Osteoblast (primary cell): ENCODE data around the gene MS4A12. TPM values are rescaled to one million over a fixed set of nuclear protein-coding genes. Genes with fewer than 3 reads are reported as not detected.

Experiments used
- DNase-seq: peaks from one replicate; pipeline ENCODE4 v3.0.0; 2011; ENCODE audit warnings: low spot score, mixed read lengths; ENCODE audit not compliant: insufficient read length; ENCODE audit errors: missing footprints
- H2AFZ ChIP-seq: 2 replicates; pipeline ENCODE4 v1.6.0; 2011; ENCODE audit warnings: mild to moderate bottlenecking, low read length
- H3K27ac ChIP-seq: 2 replicates; pipeline ENCODE4 v1.5.1; 2011; ENCODE audit warnings: mild to moderate bottlenecking, low read depth, low read length, moderate library complexity
- H3K27me3 ChIP-seq: 2 replicates; pipeline ENCODE4 v1.6.0; 2012; ENCODE audit warnings: mild to moderate bottlenecking, control low read depth, inconsistent platforms, low read length, moderate library complexity; ENCODE audit not compliant: insufficient read depth
- H3K36me3 ChIP-seq: 2 replicates; pipeline ENCODE4 v1.5.1; 2011; ENCODE audit warnings: mild to moderate bottlenecking, low read length, control low read depth, moderate library complexity; ENCODE audit not compliant: insufficient read depth
- H3K4me1 ChIP-seq: 2 replicates; pipeline ENCODE4 v1.5.1; 2011; ENCODE audit warnings: mild to moderate bottlenecking, low read length, control low read depth, moderate library complexity; ENCODE audit not compliant: insufficient read depth
- H3K4me2 ChIP-seq: 2 replicates; pipeline ENCODE4 v1.6.0; 2011; ENCODE audit warnings: mild to moderate bottlenecking, low read length; ENCODE audit not compliant: insufficient read depth
- H3K4me3 ChIP-seq: fragments of 200-600 bp; sonication (generic); 3 replicates; pipeline ENCODE4 v1.5.1; 2012; ENCODE audit warnings: mild to moderate bottlenecking, low read length, inconsistent platforms; ENCODE audit not compliant: insufficient read depth
- H3K79me2 ChIP-seq: 2 replicates; pipeline ENCODE4 v1.6.0; 2012; ENCODE audit warnings: mild to moderate bottlenecking, low read length, control low read depth, inconsistent platforms; ENCODE audit not compliant: insufficient read depth
- H3K9me3 ChIP-seq: 2 replicates; pipeline ENCODE4 v1.5.1; 2011; ENCODE audit warnings: low read depth, low read length, control low read depth
- H4K20me1 ChIP-seq: 2 replicates; pipeline ENCODE4 v1.6.0; 2012; ENCODE audit warnings: mild to moderate bottlenecking, low read length, control low read depth; ENCODE audit not compliant: insufficient read depth
- total RNA-seq: library from RNA; depleted of rRNA; stranded (reverse); fragments of >200 nt; gene quantifications from 2 replicates; pipeline ENCODE4 v1.2.3, GENCODE V29; 2012
- TF ChIP-seq, protein P1 (sequence below): IDR thresholded peaks from 2 replicates; pipeline ENCODE4 v1.5.1; 2011; ENCODE audit warnings: mild to moderate bottlenecking, low read depth, low read length, moderate library complexity; ENCODE audit errors: extremely low read depth

Gene MS4A12
- total RNA-seq, 1 donor = not detected

GRCh38 chr11:60485987-60486386 lies 6.6 kb upstream of the MS4A12 start:
- H3K4me2 ChIP-seq = no peak overlapping the region
- no peaks in the 10 kb centered on the region for H3K36me3 ChIP-seq
- TF ChIP-seq, protein P1, sequence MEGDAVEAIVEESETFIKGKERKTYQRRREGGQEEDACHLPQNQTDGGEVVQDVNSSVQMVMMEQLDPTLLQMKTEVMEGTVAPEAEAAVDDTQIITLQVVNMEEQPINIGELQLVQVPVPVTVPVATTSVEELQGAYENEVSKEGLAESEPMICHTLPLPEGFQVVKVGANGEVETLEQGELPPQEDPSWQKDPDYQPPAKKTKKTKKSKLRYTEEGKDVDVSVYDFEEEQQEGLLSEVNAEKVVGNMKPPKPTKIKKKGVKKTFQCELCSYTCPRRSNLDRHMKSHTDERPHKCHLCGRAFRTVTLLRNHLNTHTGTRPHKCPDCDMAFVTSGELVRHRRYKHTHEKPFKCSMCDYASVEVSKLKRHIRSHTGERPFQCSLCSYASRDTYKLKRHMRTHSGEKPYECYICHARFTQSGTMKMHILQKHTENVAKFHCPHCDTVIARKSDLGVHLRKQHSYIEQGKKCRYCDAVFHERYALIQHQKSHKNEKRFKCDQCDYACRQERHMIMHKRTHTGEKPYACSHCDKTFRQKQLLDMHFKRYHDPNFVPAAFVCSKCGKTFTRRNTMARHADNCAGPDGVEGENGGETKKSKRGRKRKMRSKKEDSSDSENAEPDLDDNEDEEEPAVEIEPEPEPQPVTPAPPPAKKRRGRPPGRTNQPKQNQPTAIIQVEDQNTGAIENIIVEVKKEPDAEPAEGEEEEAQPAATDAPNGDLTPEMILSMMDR = no peak
- H3K9me3 ChIP-seq = peaks cover 3% of the 10 kb centered on the region
- no peaks in the 10 kb centered on the region for H4K20me1 ChIP-seq
- H3K27ac ChIP-seq = no peak overlapping the region
- no peaks in the 10 kb centered on the region for H3K27me3 ChIP-seq
- H2AFZ ChIP-seq = no peak overlapping the region
- H3K4me3 ChIP-seq = no peak overlapping the region
- no peaks in the 10 kb centered on the region for H3K4me1 ChIP-seq
- H3K79me2 ChIP-seq = no peaks in the 10 kb centered on the region
- no peak for DNase-seq

- Histone ChIP-seq H3K27ac (no peak overlapping the region), H3K36me3 (no peaks in the 10 kb centered on the region), H4K20me1 (no peaks in the 10 kb centered on the region), H3K4me3 (no peak overlapping the region), H3K4me1 (no peaks in the 10 kb centered on the region), H3K9me3 (peaks cover 4% of the 10 kb centered on the region), H3K4me2 (no peak overlapping the region), H3K79me2 (no peaks in the 10 kb centered on the region), H3K27me3 (no peaks in the 10 kb centered on the region), H2AFZ (no peak overlapping the region)
- TF ChIP-seq, protein P1 = no peak
- no peak for DNase-seq
Observed at GRCh38 chr11:60493454-60493853, 876 bp downstream of the MS4A12 start.

GRCh38 chr11:60498399-60498798 lies 5.8 kb downstream of the MS4A12 start:
- Histone ChIP-seq H3K79me2 (no peaks in the 10 kb centered on the region), H3K4me2 (no peak overlapping the region), H3K4me3 (no peak overlapping the region), H3K9me3 (peaks cover 4% of the 10 kb centered on the region), H3K36me3 (no peaks in the 10 kb centered on the region), H3K27me3 (no peaks in the 10 kb centered on the region), H3K27ac (no peak overlapping the region), H4K20me1 (no peaks in the 10 kb centered on the region), H3K4me1 (no peaks in the 10 kb centered on the region), H2AFZ (no peak overlapping the region)
- no peak for DNase-seq
- TF ChIP-seq, protein P1 = no peak

GRCh38 chr11:60498853-60499252 lies 6.3 kb downstream of the MS4A12 start:
- no peaks in the 10 kb centered on the region for H3K27me3 ChIP-seq
- DNase-seq = no peak
- H3K27ac ChIP-seq = no peak overlapping the region
- H3K4me3 ChIP-seq = no peak overlapping the region
- H4K20me1 ChIP-seq = no peaks in the 10 kb centered on the region
- no peaks in the 10 kb centered on the region for H3K4me1 ChIP-seq
- H3K9me3 ChIP-seq = peaks cover 4% of the 10 kb centered on the region
- H3K79me2 ChIP-seq = no peaks in the 10 kb centered on the region
- H3K4me2 ChIP-seq = no peak overlapping the region
- no peak overlapping the region for H2AFZ ChIP-seq
- TF ChIP-seq, protein P1 = no peak
- H3K36me3 ChIP-seq = no peaks in the 10 kb centered on the region
